ENCODE results near the gene SDK2. TPM values are rescaled to one million over a fixed set of nuclear protein-coding genes. Genes with fewer than 3 reads are reported as not detected.

The SDK2 gene
- total and polyA plus RNA-seq, 7 experiments from 2014 or later, result 0.64 to 14.1 (median 8.2) TPM

DNA sequence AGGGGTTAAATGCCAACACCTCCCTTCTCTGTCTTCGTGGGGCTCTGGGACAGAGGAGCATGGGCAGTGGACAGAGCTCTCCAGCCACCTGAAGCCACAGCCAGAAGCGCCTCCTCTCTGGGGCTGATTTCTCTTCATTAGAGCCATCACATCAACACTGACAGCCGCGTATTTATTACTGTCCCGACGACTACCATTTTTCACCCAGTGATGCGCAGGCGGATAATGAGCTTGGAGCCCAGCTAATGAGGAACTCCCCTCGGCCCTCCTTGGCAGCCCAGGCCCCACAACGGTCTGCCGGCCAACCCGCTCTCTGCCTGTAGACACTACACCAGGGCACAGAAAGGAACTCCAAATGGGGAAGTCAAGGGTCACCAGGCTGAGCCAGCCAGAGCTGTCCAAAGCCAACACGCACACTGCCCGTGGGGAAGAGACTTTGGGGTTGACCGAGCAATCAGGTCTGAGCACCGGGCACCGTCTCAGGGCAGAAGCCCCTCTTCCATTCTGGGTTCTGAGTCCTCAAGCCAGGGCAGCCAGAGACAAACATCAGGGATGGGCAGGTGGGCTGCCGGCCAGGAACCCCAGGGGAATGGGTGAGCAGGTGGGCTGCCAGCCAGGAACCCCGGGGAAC lies 13.2 kb downstream of the SDK2 start:
- DNase-seq, result no peak
- peak overlapping the region in 2 of 9 donors; percentile 23 to 48 for H3K27ac Mint-ChIP-seq

DNA sequence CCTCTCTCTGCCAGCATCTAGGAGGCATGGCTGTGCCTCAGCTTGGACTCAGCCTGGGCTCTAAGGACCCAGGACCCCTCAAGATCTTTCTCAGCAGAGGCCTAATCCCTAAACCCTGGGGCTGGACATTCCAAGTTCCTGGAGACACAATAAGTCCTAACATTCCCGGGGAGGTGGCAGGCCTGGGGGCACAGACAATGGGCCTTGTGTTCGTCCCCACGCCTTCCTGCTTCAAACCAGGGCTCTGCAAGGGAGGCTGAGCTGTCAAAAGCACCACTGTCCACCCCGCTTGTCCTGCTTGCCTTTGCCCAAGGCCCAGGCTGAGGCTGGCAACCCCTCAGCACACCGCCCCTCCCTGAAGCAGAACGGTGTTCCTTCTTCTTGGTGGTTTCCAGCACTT lies 13.7 kb downstream of the SDK2 start:
- POLR2A ChIA-PET, result no interaction called here
- Mint-ChIP-seq H3K4me3 (no peak overlapping the region), H3K9me3 (no peaks in the 10 kb centered on the region), H3K36me3 (peaks cover 0 to 10% (median 0%) of the 10 kb centered on the region in 5 donors), H3K4me1 (peaks cover 0 to 11% (median 3%) of the 10 kb centered on the region in 7 donors), H3K27me3 (peaks cover 0 to 2% (median 0%) of the 10 kb centered on the region in 5 donors), H3K27ac (no peak overlapping the region)
- Histone ChIP-seq H3K9me3 (ENCODE audit: control insufficient read depth in 2 of 3, low read length in 3 of 3) (no peaks in the 10 kb centered on the region), H3K4me1 (ENCODE audit: control insufficient read depth in 2 of 2, insufficient read depth in 2 of 2, low read length in 2 of 2) (no peaks in the 10 kb centered on the region), H3K27me3 (ENCODE audit: control insufficient read depth in 2 of 2, insufficient read depth in 2 of 2, low read length in 2 of 2) (no peaks in the 10 kb centered on the region), H3K27ac (ENCODE audit: low read depth, low read length) (no peak overlapping the region), H3K4me3 (ENCODE audit: low read length) (no peak overlapping the region), H3K36me3 (ENCODE audit: control insufficient read depth in 2 of 3, insufficient read depth in 3 of 3, low read length in 3 of 3) (no peaks in the 10 kb centered on the region)
- no peak for DNase-seq
- CTCF ChIA-PET, result no interaction called here
- no peak for ATAC-seq
- intact Hi-C loops (cut with micrococcal nuclease), result no loop called here

More for the DNA sequence above, 13.2 kb downstream of the SDK2 start:
- no peak overlapping the region for H3K4me3 ChIP-seq (ENCODE audit: low read length)
- POLR2A ChIA-PET, result no interaction called here
- CTCF ChIA-PET, result no interaction called here
- H3K9me3 ChIP-seq (ENCODE audit: control insufficient read depth in 2 of 3, low read length in 3 of 3), result no peaks in the 10 kb centered on the region
- no peaks in the 10 kb centered on the region for H3K36me3 ChIP-seq (ENCODE audit: control insufficient read depth in 2 of 3, insufficient read depth in 3 of 3, low read length in 3 of 3)
- no peaks in the 10 kb centered on the region for H3K27me3 ChIP-seq (ENCODE audit: control insufficient read depth in 2 of 2, insufficient read depth in 2 of 2, low read length in 2 of 2)
- Mint-ChIP-seq H3K9me3 (no peaks in the 10 kb centered on the region), H3K4me1 (peaks cover 0 to 11% (median 5%) of the 10 kb centered on the region in 7 donors), H3K27me3 (peaks cover 0 to 2% (median 0%) of the 10 kb centered on the region in 5 donors), H3K4me3 (no peak overlapping the region), H3K36me3 (peaks cover 0 to 12% (median 0%) of the 10 kb centered on the region in 5 donors)
- intact Hi-C loops (cut with micrococcal nuclease), result loop anchor here in 1 of 2 donors (1.0 kb wide), 1 partner anchor 10 kb away; no protein-coding TSS in a partner anchor
- H3K27ac ChIP-seq (ENCODE audit: low read depth, low read length), result no peak overlapping the region
- ATAC-seq, result no peak
- H3K4me1 ChIP-seq (ENCODE audit: control insufficient read depth in 2 of 2, insufficient read depth in 2 of 2, low read length in 2 of 2), result no peaks in the 10 kb centered on the region

GRCh38 chr17:73628642-73629552 lies 15.3 kb downstream of the SDK2 start:
- DNase-seq, result no peak
- no peak for ATAC-seq
- H3K4me1 Mint-ChIP-seq, result peaks cover 0 to 17% (median 5%) of the 10 kb centered on the region in 7 donors
- H3K36me3 Mint-ChIP-seq, result peaks cover 0 to 10% (median 0%) of the 10 kb centered on the region in 5 donors
- ChIA-PET CTCF (no interaction called here), POLR2A (no interaction called here)
- H3K9me3 Mint-ChIP-seq, result no peaks in the 10 kb centered on the region
- H3K27me3 Mint-ChIP-seq, result peaks cover 0 to 2% (median 0%) of the 10 kb centered on the region in 5 donors
- no peak overlapping the region for H3K4me3 Mint-ChIP-seq
- H3K4me3 ChIP-seq (ENCODE audit: low read length), result no peak overlapping the region
- no peaks in the 10 kb centered on the region for H3K9me3 ChIP-seq (ENCODE audit: control insufficient read depth in 2 of 3, low read length in 3 of 3)
- no peaks in the 10 kb centered on the region for H3K4me1 ChIP-seq (ENCODE audit: control insufficient read depth in 2 of 2, insufficient read depth in 2 of 2, low read length in 2 of 2)
- intact Hi-C loops (cut with micrococcal nuclease), result no loop called here
- H3K27ac Mint-ChIP-seq, result peak overlapping the region in 1 of 9 donors; percentile 85
- no peaks in the 10 kb centered on the region for H3K27me3 ChIP-seq (ENCODE audit: control insufficient read depth in 2 of 2, insufficient read depth in 2 of 2, low read length in 2 of 2)
- H3K27ac ChIP-seq (ENCODE audit: low read depth, low read length), result no peak overlapping the region
- no peaks in the 10 kb centered on the region for H3K36me3 ChIP-seq (ENCODE audit: control insufficient read depth in 2 of 3, insufficient read depth in 3 of 3, low read length in 3 of 3)

DNA sequence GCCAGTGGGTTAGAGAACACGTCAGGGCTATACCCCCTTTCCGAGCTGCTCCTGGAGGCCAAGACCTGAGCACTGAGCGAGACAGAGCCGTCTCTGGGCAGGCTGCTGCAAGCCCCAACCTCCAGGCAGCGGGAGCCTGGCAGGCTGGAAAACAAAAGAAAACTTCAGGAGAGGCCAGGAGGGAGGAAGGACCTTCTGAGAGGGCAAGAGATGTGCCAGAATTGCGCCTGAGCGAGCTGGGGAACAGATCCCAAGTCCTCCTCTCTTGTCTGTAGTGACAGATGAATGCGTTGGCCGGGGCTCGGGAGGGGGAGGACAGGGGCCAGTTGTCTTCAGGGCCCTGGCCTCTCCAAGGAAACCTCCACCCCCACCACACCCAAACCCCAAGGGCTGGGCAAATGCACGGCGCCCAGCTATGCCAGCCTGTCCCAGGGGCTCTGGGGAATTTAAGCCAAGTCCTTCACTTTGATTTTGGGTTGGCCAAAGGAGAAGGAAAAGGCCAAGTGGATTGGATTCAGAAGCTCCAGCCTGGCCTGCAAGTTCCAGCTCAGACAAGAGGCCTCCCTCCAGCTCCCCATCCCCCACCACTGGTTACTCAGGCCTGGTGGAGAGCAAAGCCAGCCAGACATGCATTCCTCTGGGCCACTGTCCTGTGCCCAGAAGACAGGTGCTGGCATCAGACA lies 18.1 kb downstream of the SDK2 start:
- Histone ChIP-seq H3K4me3 (ENCODE audit: low read length) (no peak overlapping the region), H3K27ac (ENCODE audit: low read depth, low read length) (no peak overlapping the region), H3K27me3 (ENCODE audit: control insufficient read depth in 2 of 2, insufficient read depth in 2 of 2, low read length in 2 of 2) (no peaks in the 10 kb centered on the region), H3K4me1 (ENCODE audit: control insufficient read depth in 2 of 2, insufficient read depth in 2 of 2, low read length in 2 of 2) (no peaks in the 10 kb centered on the region), H3K36me3 (ENCODE audit: control insufficient read depth in 2 of 3, insufficient read depth in 3 of 3, low read length in 3 of 3) (no peaks in the 10 kb centered on the region), H3K9me3 (ENCODE audit: control insufficient read depth in 2 of 3, low read length in 3 of 3) (no peaks in the 10 kb centered on the region)
- H3K4me3 Mint-ChIP-seq, result no peak overlapping the region
- no peak for ATAC-seq
- no peak for DNase-seq
- H3K9me3 Mint-ChIP-seq, result peaks cover 0 to 4% (median 0%) of the 10 kb centered on the region in 11 donors
- H3K27me3 Mint-ChIP-seq, result peaks cover 0 to 2% (median 0%) of the 10 kb centered on the region in 5 donors
- H3K27ac Mint-ChIP-seq, result no peak overlapping the region
- H3K36me3 Mint-ChIP-seq, result peaks cover 0 to 2% (median 0%) of the 10 kb centered on the region in 5 donors
- ChIA-PET CTCF (no interaction called here), POLR2A (no interaction called here)
- intact Hi-C loops (cut with micrococcal nuclease), result no loop called here
- peaks cover 0 to 19% (median 5%) of the 10 kb centered on the region in 7 donors for H3K4me1 Mint-ChIP-seq

- H3K36me3 Mint-ChIP-seq, result peaks cover 0 to 2% (median 0%) of the 10 kb centered on the region in 5 donors
- H3K27me3 Mint-ChIP-seq, result peaks cover 0 to 11% (median 0%) of the 10 kb centered on the region in 5 donors
- H3K27me3 ChIP-seq (ENCODE audit: control insufficient read depth in 2 of 2, insufficient read depth in 2 of 2, low read length in 2 of 2), result no peaks in the 10 kb centered on the region
- H3K4me3 Mint-ChIP-seq, result no peak overlapping the region
- DNase-seq (no peak), ATAC-seq (no peak)
- peaks cover 0 to 18% (median 5%) of the 10 kb centered on the region in 7 donors for H3K4me1 Mint-ChIP-seq
- H3K27ac Mint-ChIP-seq, result peak overlapping the region in 2 of 9 donors; percentile 76 to 78
- no peak overlapping the region for H3K27ac ChIP-seq (ENCODE audit: low read depth, low read length)
- POLR2A ChIA-PET, result no interaction called here
- peaks cover 0 to 2% (median 0%) of the 10 kb centered on the region in 3 experiments for H3K9me3 ChIP-seq (ENCODE audit: control insufficient read depth in 2 of 3, low read length in 3 of 3)
- H3K4me1 ChIP-seq (ENCODE audit: control insufficient read depth in 2 of 2, insufficient read depth in 2 of 2, low read length in 2 of 2), result no peaks in the 10 kb centered on the region
- CTCF ChIA-PET, result no interaction called here
- intact Hi-C loops (cut with micrococcal nuclease), result no loop called here
- no peaks in the 10 kb centered on the region for H3K36me3 ChIP-seq (ENCODE audit: control insufficient read depth in 2 of 3, insufficient read depth in 3 of 3, low read length in 3 of 3)
- peaks cover 0 to 7% (median 0%) of the 10 kb centered on the region in 11 donors for H3K9me3 Mint-ChIP-seq
- no peak overlapping the region for H3K4me3 ChIP-seq (ENCODE audit: low read length)
Measured at GRCh38 chr17:73625006-73625405, 19.2 kb downstream of the SDK2 start.

- peaks cover 0 to 18% (median 4%) of the 10 kb centered on the region in 7 donors for H3K4me1 Mint-ChIP-seq
- Histone ChIP-seq H3K4me3 (ENCODE audit: low read length) (no peak overlapping the region), H3K4me1 (ENCODE audit: control insufficient read depth in 2 of 2, insufficient read depth in 2 of 2, low read length in 2 of 2) (no peaks in the 10 kb centered on the region), H3K27me3 (ENCODE audit: control insufficient read depth in 2 of 2, insufficient read depth in 2 of 2, low read length in 2 of 2) (no peaks in the 10 kb centered on the region), H3K36me3 (ENCODE audit: control insufficient read depth in 2 of 3, insufficient read depth in 3 of 3, low read length in 3 of 3) (no peaks in the 10 kb centered on the region), H3K9me3 (ENCODE audit: control insufficient read depth in 2 of 3, low read length in 3 of 3) (peaks cover 0 to 6% (median 0%) of the 10 kb centered on the region in 3 experiments), H3K27ac (ENCODE audit: low read depth, low read length) (no peak overlapping the region)
- no peak for DNase-seq
- H3K36me3 Mint-ChIP-seq, result peaks cover under 1 to 5% (median 2%) of the 10 kb centered on the region in 5 donors
- POLR2A ChIA-PET, result interaction anchor here (0.9 kb wide), 1 partner anchor 25 kb away, joined by 3 read pairs; no protein-coding TSS in a partner anchor
- peaks cover 0 to 15% (median 0%) of the 10 kb centered on the region in 5 donors for H3K27me3 Mint-ChIP-seq
- no peak overlapping the region for H3K4me3 Mint-ChIP-seq
- intact Hi-C loops (cut with micrococcal nuclease), result no loop called here
- no peak for ATAC-seq
- H3K27ac Mint-ChIP-seq, result peak overlapping the region in 3 of 9 donors; percentile 51 to 76 (median 54)
- peaks cover 0 to 12% (median 2%) of the 10 kb centered on the region in 11 donors for H3K9me3 Mint-ChIP-seq
- CTCF ChIA-PET, result no interaction called here
Measured at GRCh38 chr17:73624496-73624988, 19.7 kb downstream of the SDK2 start.

Measured in naive thymus-derived CD4-positive, alpha-beta T cell (primary cell).